ENCODE results near the gene SH2D2A.
"Not testable (repeated sequence)": the region's sequence is repeated elsewhere in the genome, so short reads cannot be mapped to it uniquely, and the experiment has no call there.

Gene SH2D2A

GRCh38 chr1:156775799-156776198, 40.8 kb downstream of the SH2D2A start:
- in situ Hi-C loops (cut with MboI; ENCODE audit: low sequenced_read_pairs): no loop called here

DNA sequence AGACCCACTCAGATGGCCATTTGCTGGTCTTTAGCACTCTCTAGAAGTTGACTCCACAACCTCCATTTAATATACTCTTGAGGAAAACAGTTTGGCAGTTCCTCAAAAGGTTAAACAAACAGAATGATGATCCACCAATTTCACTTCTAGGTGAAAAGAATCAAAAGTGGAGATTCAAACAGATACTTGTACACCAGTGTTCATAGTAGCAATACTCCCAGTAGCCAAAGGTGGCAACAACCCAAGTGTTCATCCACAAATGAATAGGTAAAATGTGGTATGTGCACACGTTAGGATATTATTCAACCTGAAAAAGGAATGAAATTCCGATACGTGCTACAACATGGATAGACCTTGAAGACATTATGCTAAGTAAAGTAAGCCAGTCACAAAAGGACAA, 43.0 kb downstream of the SH2D2A start:
- in situ Hi-C loops (cut with MboI; ENCODE audit: low sequenced_read_pairs): no loop called here

GRCh38 chr1:156772728-156773497, 43.7 kb downstream of the SH2D2A start:
- in situ Hi-C loops (cut with MboI; ENCODE audit: low sequenced_read_pairs): no loop called here

- in situ Hi-C loops (cut with MboI; ENCODE audit: low sequenced_read_pairs): no loop called here
These were observed 44.4 kb downstream of the SH2D2A start for GRCh38 chr1:156772222-156772621.

DNA sequence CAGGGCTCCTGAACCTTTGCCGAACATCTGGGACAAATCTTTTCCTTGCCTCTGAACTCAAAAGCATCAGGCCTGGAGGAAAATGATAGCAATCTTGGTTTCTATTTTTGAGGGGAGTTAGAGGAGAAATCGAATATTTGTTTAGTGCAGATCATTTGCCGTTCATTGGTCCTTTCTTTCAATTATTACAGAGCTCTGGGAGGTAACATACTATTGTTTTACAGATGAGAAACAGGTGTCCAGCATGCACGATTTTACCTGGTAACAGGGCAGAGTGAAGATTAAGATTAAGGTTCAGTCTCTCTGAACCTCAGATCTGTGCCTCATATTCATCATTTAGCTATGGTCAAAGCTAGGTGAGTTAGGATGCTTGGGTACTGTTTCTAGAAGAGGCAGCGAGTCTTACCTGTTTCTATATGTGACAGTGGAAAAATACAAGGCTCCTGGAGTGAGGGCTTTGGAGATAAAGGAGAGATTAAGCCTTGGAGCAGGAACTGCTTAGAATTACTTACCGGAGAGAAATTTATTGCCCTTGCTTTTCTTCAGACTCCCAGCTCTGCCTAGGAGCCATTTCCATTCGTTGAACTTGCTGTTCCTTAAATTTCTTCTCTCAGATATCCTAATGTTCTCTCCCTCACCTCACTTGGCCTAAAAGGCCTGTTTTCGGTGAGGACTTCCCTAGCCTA, 47.9 kb downstream of the SH2D2A start:
- in situ Hi-C loops (cut with MboI; ENCODE audit: low sequenced_read_pairs): no loop called here

GRCh38 chr1:156767879-156768604, 48.6 kb downstream of the SH2D2A start:
- in situ Hi-C loops (cut with MboI; ENCODE audit: low sequenced_read_pairs): no loop called here

DNA sequence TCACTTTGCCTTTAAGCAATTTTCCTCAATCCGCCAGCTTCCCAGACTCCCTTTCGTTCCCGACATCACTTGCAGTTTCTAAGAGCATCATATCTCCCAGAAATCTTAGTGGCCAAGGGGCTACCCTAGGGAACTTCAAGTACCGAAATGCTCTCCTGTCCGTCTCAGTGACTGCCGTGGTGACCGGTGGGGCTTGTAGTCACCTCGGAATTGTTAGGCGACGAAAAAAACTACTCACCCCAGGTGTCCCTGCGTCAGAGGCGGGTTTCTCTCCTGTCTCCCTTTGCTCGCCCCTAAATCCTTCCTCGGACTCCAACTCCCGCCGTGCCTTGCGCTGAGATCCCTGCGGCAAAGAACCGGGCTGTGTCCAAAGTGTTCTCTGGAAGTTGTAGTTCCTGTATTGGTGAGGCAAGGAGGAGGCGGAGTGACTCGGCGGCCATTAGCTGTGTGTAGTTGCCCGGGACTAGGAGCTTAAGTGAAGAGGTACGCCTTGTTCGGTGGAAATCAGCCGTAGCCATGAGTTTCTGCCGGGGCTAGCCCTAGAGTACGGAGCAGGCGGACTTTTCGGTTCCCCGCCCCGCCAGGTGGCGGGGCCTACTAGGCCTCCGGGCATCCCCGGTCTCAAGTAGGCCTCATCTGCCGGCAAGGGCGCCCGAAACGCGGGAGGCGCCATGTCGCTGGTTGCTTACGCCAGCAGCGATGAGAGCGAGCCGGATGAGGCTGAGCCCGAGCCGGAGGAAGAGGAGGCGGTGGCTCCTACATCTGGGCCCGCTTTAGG, 49.4 kb downstream of the SH2D2A start, which contains the start of gene PRCC:
PRCC (plus strand) TSS at position 435 of the 778 bp plus-strand sequence; CDS start at position 672, 237 bp downstream.
- in situ Hi-C loops (cut with MboI; ENCODE audit: low sequenced_read_pairs): no loop called here

DNA sequence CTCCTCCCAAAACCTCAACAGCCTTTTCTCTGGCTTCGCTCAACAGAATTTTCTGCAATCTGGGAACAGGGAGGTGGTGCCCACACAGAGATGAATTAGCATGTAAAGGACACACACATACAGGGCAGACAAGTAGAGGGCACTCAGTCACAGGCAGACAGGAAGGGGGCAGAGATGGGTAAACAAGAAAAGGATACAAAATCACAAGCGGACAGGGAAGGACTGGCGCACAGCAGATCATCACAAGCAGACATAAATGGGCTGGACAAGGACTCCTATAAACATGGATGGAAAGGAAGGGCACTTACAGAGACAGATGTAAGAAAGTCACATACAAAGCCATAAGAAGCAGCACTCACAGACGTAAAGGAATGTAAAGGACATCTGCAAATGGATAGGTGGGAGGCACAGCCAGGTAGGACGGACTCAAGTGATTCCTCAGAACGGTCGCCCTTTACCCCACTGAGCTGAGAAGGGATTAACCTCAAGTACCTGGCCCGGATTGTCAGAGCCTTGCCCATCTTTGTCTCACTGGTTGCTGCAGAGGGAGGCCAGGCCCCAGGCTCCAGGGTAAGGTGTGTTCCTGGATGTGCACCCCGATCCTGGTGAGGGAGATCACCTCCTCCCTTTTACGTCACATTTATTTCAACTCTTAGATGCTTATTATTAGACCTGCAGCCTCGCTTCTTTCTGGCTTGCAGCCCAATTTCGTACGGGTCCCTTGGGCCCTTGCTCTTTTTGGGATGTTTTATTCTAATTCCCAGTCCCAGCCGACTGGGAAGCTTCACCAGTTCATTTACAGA, 50.1 kb downstream of the SH2D2A start:
- in situ Hi-C loops (cut with MboI; ENCODE audit: low sequenced_read_pairs): no loop called here

DNA sequence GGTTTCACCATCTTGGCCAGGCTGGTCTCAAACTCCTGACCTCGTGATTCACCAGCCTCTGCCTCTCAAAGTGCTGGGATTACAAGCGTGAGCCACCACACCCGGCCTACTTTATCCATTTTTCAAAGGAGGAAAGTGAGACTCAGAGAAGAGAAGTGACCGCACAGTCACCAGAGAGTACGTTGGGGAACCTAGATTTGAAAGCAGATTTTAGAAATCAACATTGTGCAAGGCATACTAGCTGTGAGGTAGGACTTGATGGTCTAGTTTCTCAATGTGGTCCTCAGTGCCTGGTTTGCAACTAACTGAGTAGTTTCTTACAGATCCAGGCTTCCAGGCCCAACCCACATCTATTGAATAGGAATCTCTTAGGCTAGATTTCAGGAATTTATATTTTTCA, 51.0 kb downstream of the SH2D2A start:
- in situ Hi-C loops (cut with MboI; ENCODE audit: low sequenced_read_pairs): no loop called here

DNA sequence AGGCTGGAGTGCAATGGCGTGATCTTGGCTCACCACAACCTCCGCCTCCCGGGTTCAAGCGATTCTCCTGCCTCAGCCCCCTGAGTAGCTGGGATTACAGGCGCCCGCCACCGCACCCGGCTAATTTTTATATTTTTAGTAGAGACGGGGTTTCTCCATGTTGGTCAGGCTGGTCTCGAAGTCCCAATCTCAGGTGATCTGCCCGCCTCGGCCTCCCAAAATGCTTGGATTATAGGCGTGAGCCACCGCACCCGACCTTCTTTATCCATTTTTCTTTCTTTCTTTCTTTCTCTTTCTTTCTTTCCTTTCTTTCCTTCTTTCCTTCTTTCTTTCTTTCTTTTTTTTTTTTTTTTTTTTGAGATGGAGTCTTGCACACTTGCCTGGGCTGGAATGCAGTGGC, 51.5 kb downstream of the SH2D2A start:
- in situ Hi-C loops (cut with MboI; ENCODE audit: low sequenced_read_pairs): not testable (repeated sequence)

DNA sequence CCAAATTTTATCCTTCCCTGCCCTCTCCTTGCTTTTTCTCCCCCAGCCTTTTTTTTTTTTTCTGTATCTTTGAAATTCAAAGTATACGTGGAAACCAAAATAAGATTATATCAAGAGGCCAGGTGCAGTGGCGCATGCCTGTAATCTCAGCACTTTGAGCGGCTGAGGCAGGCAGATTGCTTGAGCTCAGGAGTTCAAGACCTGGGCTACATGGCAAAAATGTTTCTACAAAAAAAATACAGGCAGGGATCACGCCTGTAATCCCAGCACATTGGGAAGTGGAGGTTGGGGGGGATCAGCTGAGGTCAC, 55.9 kb downstream of the SH2D2A start:
- in situ Hi-C loops (cut with MboI; ENCODE audit: low sequenced_read_pairs): no loop called here

DNA sequence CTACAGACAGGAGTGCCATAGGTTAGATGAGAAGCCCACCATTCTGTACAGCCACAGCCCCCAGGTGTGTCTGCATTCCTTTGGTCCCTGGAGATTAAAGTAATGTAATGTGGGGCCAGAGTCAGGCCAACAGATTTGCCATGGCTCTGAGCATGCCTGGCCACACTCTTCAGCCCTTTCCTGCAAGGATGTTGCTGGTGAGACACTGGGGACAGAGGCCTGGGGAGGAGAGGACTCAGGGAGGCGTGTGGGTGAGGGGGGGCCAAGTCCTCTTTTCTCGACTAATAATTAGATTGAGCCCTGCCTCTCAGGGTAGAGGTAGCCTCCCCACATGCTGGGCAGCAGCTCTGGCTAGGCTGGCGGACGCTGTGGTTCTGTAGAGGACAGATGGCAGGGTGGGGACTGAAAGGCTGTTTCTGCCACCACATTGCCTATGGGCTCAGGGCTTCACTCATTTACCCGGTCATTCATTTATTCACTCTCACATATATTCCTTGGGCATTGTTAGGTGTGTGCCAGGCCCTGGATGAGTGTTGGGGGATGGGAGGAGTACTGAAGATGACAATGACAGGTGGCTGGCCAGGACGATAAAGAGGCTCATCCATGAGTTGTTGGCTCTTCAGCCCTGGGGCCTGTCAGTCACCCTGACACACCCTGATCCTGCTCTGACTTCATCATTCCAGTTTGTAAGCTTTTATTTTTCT, 56.4 kb downstream of the SH2D2A start:
- in situ Hi-C loops (cut with MboI; ENCODE audit: low sequenced_read_pairs): no loop called here

DNA sequence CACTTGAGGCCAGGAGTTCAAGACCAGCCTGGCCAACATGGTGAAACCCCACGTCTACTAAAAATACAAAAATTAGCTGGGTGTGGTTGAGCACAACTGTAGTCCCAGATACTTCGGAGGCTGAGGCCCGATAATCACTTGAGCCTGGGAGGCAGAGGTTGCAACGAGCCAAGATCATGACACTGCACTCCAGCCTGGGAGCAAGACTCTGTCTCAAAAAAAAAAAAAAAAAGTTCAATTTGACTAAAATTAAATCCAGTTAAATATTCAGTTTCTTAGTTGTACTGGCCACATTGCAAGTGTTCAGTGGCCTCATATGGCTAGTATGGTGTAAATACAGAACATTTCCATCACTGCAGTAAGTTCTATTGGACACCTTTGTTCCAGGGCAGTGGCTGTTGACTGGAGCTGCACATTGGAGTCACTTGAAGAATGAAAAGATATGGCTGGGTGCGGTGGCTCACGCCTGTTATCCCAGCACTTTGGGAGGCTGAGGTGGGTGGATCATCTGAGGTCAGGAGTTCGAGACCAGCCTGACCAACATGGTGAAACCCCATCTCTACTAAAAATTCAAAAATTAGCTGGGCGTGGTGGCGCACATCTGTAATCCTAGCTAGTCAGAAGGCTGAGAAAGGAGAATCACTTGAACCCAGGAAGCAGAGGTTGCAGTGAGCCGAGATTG, 58.9 kb downstream of the SH2D2A start:
- in situ Hi-C loops (cut with MboI; ENCODE audit: low sequenced_read_pairs): not testable (repeated sequence)

DNA sequence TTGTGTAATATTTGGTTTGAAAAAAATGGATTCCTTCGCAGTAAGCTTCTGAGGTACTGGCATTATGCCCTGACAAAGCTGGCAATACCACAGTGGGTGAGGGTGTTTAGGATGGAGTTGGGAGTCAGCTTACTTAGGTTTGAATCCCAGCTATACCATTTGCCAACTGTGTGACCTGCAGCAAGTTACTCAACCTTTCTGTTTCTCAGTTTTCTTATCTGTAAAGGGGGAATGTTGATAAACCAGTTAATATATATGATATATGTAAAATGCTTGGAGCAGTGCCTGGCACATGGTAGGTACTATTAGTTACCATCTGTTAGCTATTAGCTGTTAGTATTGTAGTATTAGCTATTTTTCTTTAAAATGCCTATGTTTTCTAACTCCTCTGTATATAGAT, 60.3 kb downstream of the SH2D2A start:
- in situ Hi-C loops (cut with MboI; ENCODE audit: low sequenced_read_pairs): no loop called here
